GM12891 (cell line): Measurements from ENCODE around the gene SLC22A2.

Experiments
- POLR2A ChIP-seq: IDR thresholded peaks from 2 replicates; pipeline ENCODE4 v1.6.1; 2011; ENCODE audit warnings: low read depth, low read length, control low read depth
- POLR2AphosphoS5 ChIP-seq: IDR thresholded peaks from 2 replicates; pipeline ENCODE4 v1.6.1; 2011; ENCODE audit warnings: low read depth, low read length, control low read depth
- SPI1 ChIP-seq: IDR thresholded peaks from 2 replicates; pipeline ENCODE4 v1.6.1; 2011; ENCODE audit warnings: low read depth, low read length, control low read depth
- TAF1 ChIP-seq: IDR thresholded peaks from 2 replicates; pipeline ENCODE4 v1.6.1; 2011; ENCODE audit warnings: low read depth, low read length, control low read depth

DNA sequence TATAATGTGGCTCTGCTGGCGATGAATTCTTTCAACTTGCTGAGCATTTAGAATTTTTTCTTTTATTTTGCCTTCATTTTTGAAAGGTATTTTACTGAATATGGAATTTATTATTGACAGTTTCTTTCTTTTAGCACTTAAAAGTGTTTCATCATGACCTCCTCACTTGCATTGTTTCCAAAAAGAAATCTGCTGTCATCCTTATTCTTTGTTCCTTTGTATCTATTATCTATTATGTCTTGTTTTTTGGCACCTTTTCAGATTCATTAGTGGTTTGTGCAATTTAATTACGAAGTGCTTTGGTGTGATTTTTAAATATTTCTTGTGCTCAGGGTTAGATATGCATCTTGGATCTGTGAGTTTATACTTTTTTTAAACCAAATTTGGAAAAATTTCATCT, 26.0 kb upstream of the SLC22A2 start:
- TF ChIP-seq POLR2A: no peak
- no peak for TF ChIP-seq TAF1
- TF ChIP-seq POLR2AphosphoS5: no peak
- no peak for TF ChIP-seq SPI1
